H1 (cell line): ENCODE data around the gene CHTF18. TPM values are rescaled to one million over a fixed set of nuclear protein-coding genes. Genes with fewer than 3 reads are reported as not detected.

Experiments used
- BRCA1 ChIP-seq: IDR thresholded peaks from 2 replicates; pipeline ENCODE4 v1.6.1; 2012; ENCODE audit warnings: low read depth, low read length, improper control_type of control experiment
- CBX5 ChIP-seq: fragments of 300-800, 300-1000 bp; sonication (generic); IDR thresholded peaks from 2 replicates; pipeline ENCODE4 v1.7.1; 2016; ENCODE audit warnings: antibody characterized with exemption, low read length, low read depth
- CEBPB ChIP-seq: IDR thresholded peaks from 2 replicates; pipeline ENCODE4 v1.6.1; 2012; ENCODE audit warnings: low read depth, low read length
- CHD2 ChIP-seq: IDR thresholded peaks from 2 replicates; pipeline ENCODE4 v1.6.1; 2012; ENCODE audit warnings: low read length, improper control_type of control experiment
- CTBP2 ChIP-seq: IDR thresholded peaks from 2 replicates; pipeline ENCODE4 v1.7.0; 2011; ENCODE audit warnings: borderline replicate concordance, mild to moderate bottlenecking, moderate library complexity, mixed read lengths, low read length; ENCODE audit not compliant: insufficient read depth, insufficient read length
- CTCF ChIP-seq, 3 experiments: IDR thresholded peaks; 1 replicate in 2 of 3; 2 replicates in 1 of 3; pipeline versions ENCODE4 v1.5.1 to v1.6.1; 2011; ENCODE audit warnings: low read length in 3 of 3, mild to moderate bottlenecking in 3 of 3, inconsistent platforms in 2 of 3, low read depth in 1 of 3, moderate library complexity in 1 of 3; ENCODE audit not compliant: insufficient read depth in 1 of 3; ENCODE audit errors: control extremely low read depth in 1 of 3
- FOSL1 ChIP-seq: IDR thresholded peaks from 2 replicates; pipeline ENCODE4 v1.6.1; 2011; ENCODE audit warnings: mild to moderate bottlenecking, low read depth, low read length, moderate library complexity; ENCODE audit not compliant: insufficient read depth
- HDAC2 ChIP-seq, 2 experiments: fragments of 300-600 bp in 1 of 2; sonication (generic) in 1 of 2; IDR thresholded peaks; 2 replicates each; pipeline ENCODE4 v1.6.1; 2011 to 2012; ENCODE audit warnings: low read depth in 2 of 2, low read length in 2 of 2, mild to moderate bottlenecking in 2 of 2, moderate library complexity in 2 of 2, borderline replicate concordance in 1 of 2, inconsistent platforms in 1 of 2
- JUND ChIP-seq: IDR thresholded peaks from 2 replicates; pipeline ENCODE4 v1.6.1; 2011; ENCODE audit warnings: mild to moderate bottlenecking, improper control_type of control experiment, low read length
- KDM1A ChIP-seq: fragments of 200-600, 300-600 bp; sonication (generic); IDR thresholded peaks from 2 replicates; pipeline ENCODE4 v1.7.1; 2016; ENCODE audit warnings: mild to moderate bottlenecking, low read length, borderline replicate concordance
- KDM5A ChIP-seq: fragments of 200-600 bp; IDR thresholded peaks from 2 replicates; pipeline ENCODE4 v1.7.1; 2012; ENCODE audit warnings: mild to moderate bottlenecking, low read length, inconsistent platforms, mixed read lengths
- NANOG ChIP-seq: IDR thresholded peaks from 2 replicates; pipeline ENCODE4 v1.6.1; 2011; ENCODE audit warnings: low read length, low read depth, mild to moderate bottlenecking, inconsistent platforms; ENCODE audit not compliant: insufficient read depth, poor library complexity, severe bottlenecking
- POLR2A ChIP-seq, 2 experiments: IDR thresholded peaks; 1 replicate in 1 of 2; 2 replicates in 1 of 2; pipeline ENCODE4 v1.6.1; 2011; ENCODE audit warnings: low read depth in 2 of 2, low read length in 2 of 2, mild to moderate bottlenecking in 2 of 2; ENCODE audit errors: control extremely low read depth in 1 of 2
- RAD21 ChIP-seq, 2 experiments: IDR thresholded peaks in 1 of 2; conservative IDR thresholded peaks in 1 of 2; 2 replicates each; pipeline ENCODE4 v1.6.1; 2011; ENCODE audit warnings: low read depth in 2 of 2, low read length in 2 of 2, improper control_type of control experiment in 1 of 2, inconsistent platforms in 1 of 2, mild to moderate bottlenecking in 1 of 2, moderate library complexity in 1 of 2
- SAP30 ChIP-seq: fragments of 300-600 bp; sonication (generic); IDR thresholded peaks from 2 replicates; pipeline ENCODE4 v1.7.1; 2012; ENCODE audit warnings: low read length, moderate library complexity, mild to moderate bottlenecking, inconsistent platforms; ENCODE audit not compliant: insufficient read depth, insufficient replicate concordance
- SIN3A ChIP-seq, 2 experiments: IDR thresholded peaks in 1 of 2; conservative IDR thresholded peaks in 1 of 2; 2 replicates each; pipeline ENCODE4 v1.6.1; 2011 to 2012; ENCODE audit warnings: low read length in 2 of 2, improper control_type of control experiment in 1 of 2, low read depth in 1 of 2, mild to moderate bottlenecking in 1 of 2
- SP1 ChIP-seq: IDR thresholded peaks from 2 replicates; pipeline ENCODE4 v1.6.1; 2011; ENCODE audit warnings: low read depth, low read length
- SRF ChIP-seq: IDR thresholded peaks from 2 replicates; pipeline ENCODE4 v1.6.1; 2011; ENCODE audit warnings: mild to moderate bottlenecking, low read depth, low read length, moderate library complexity
- SUZ12 ChIP-seq: fragments of 200-600 bp; sonication (generic); IDR thresholded peaks from 2 replicates; pipeline ENCODE4 v1.6.1; 2012; ENCODE audit warnings: mild to moderate bottlenecking, inconsistent platforms, low read length, moderate library complexity, mixed read lengths
- TBP ChIP-seq: IDR thresholded peaks from 2 replicates; pipeline ENCODE4 v1.6.1; 2011; ENCODE audit warnings: low read depth, low read length, improper control_type of control experiment
- polyA plus RNA-seq, 7 experiments: library from polyadenylated mRNA; depleted of rRNA in 3 of 7; stranded (reverse) in 5 of 7; unstranded in 2 of 7; fragments of >200 nt in 5 of 7; fragments of 200-250 nt in 2 of 7; gene quantifications; 1 replicate in 5 of 7; 2 replicates in 1 of 7; 4 replicates in 1 of 7; pipeline versions ENCODE4 v1.2.1 to v1.2.3, GENCODE V29; 2011 to 2013; ENCODE audit warnings: missing spikeins in 2 of 7, mixed read lengths in 2 of 7
- total RNA-seq: library from RNA; stranded (reverse); fragmentation: NEBNext Ultra II Directional; extraction: Animal tissue kit (Norgen Biotek cat#: 25700); gene quantifications from 2 replicates; pipeline ENCODE4 v1.2.1, GENCODE V29; 2021

Gene CHTF18
- total and polyA plus RNA-seq, 2 of the 8 experiments (the other 6 are each of a cell fraction or from before 2014, with no cell fraction given) = 75.3 to 104 TPM

- no peak for TF ChIP-seq FOSL1
- no peak for TF ChIP-seq KDM1A
- TF ChIP-seq RAD21 (IDR thresholded peaks at IDR 0.05 in 1 of 2, conservative IDR thresholded peaks at IDR 0.05 in 1 of 2; ENCODE audit: low read depth in 2 of 2, low read length in 2 of 2) = no peak; a peak in 2 of 4 replicates
- 0 out of 4 replicates have a peak, but pooled peaks of 1 of the 2 experiments have one; percentile 48 for TF ChIP-seq HDAC2 (IDR thresholded peaks at IDR 0.05; ENCODE audit: borderline replicate concordance in 1 of 2, low read depth in 2 of 2, low read length in 2 of 2)
- peak; percentile 58; the same call in 1 of the 2 replicates for TF ChIP-seq SRF
- no peak for TF ChIP-seq CTBP2
- TF ChIP-seq SUZ12 = no peak
- no peak for TF ChIP-seq CEBPB
- TF ChIP-seq TBP = peak; percentile 56; the same call in 1 of the 2 replicates
- peak; percentile 26; the same call in 1 of the 2 replicates for TF ChIP-seq SP1
- no peak for TF ChIP-seq CBX5
- peak; percentile 53; the same call in 1 of the 2 replicates for TF ChIP-seq CHD2
- TF ChIP-seq JUND = peak; percentile 89
- peak in 1 of 2 experiments; percentile 96; a peak in 2 of 4 replicates for TF ChIP-seq SIN3A (conservative IDR thresholded peaks at IDR 0.05 in 1 of 2, IDR thresholded peaks at IDR 0.05 in 1 of 2; ENCODE audit: low read depth in 1 of 2, low read length in 2 of 2)
- TF ChIP-seq KDM5A = 0 out of 2 replicates have a peak, but pooled peaks have one; percentile 57
- TF ChIP-seq CTCF (IDR thresholded peaks at IDR 0.05; ENCODE audit: control extremely low read depth in 1 of 3, insufficient read depth in 1 of 3, low read depth in 1 of 3, low read length in 3 of 3) = peak; percentile 72 to 91 (median 82); a peak in 3 of 4 replicates
- TF ChIP-seq POLR2A (IDR thresholded peaks at IDR 0.05; ENCODE audit: control extremely low read depth in 1 of 2, low read depth in 2 of 2, low read length in 2 of 2) = peak in 1 of 2 experiments; percentile 66; a peak in 1 of 3 replicates
- TF ChIP-seq BRCA1 = peak; percentile 7; the same call in 1 of the 2 replicates
- TF ChIP-seq NANOG = no peak
- TF ChIP-seq SAP30 = no peak
These were observed 47.5 kb upstream of the CHTF18 start, which contains the start of gene CIAO3 (continued) for GRCh38 chr16:740764-741505.
